HG03280 (cell line): Measurements from ENCODE around the gene ANO9.
"Not testable (repeated sequence)": the region's sequence is repeated elsewhere in the genome, so short reads cannot be mapped to it uniquely, and the experiment has no call there.

Source experiments
- ATAC-seq: cut with Tn5 transposase; IDR thresholded peaks from one replicate; pipeline ENCODE4 v1.9.1; 2021; ENCODE audit warnings: mild to moderate bottlenecking, moderate library complexity; ENCODE audit not compliant: unreplicated experiment

The ANO9 gene

GRCh38 chr11:472272-472671, 30.5 kb upstream of the ANO9 start:
- no peak for ATAC-seq

GRCh38 chr11:471468-472145, 29.8 kb upstream of the ANO9 start:
- no peak for ATAC-seq

- ATAC-seq: no peak
Measured at GRCh38 chr11:469684-470560, 28.1 kb upstream of the ANO9 start.

- ATAC-seq: not testable (repeated sequence)
Measured at GRCh38 chr11:469026-469683, 27.3 kb upstream of the ANO9 start.

- ATAC-seq: no peak
Measured at GRCh38 chr11:468493-468892, 26.7 kb upstream of the ANO9 start.

GRCh38 chr11:468036-468435, 26.2 kb upstream of the ANO9 start:
- no peak for ATAC-seq

- no peak for ATAC-seq
Measured at GRCh38 chr11:465896-466530, 24.2 kb upstream of the ANO9 start.

- ATAC-seq: no peak
Measured at GRCh38 chr11:464316-464715, 22.5 kb upstream of the ANO9 start.

- no peak for ATAC-seq
Measured at GRCh38 chr11:462107-462890, 20.5 kb upstream of the ANO9 start.

GRCh38 chr11:461626-462025, 19.8 kb upstream of the ANO9 start:
- no peak for ATAC-seq

- ATAC-seq: no peak
Measured at GRCh38 chr11:460331-461199, 18.8 kb upstream of the ANO9 start.

GRCh38 chr11:459511-460220, 17.9 kb upstream of the ANO9 start:
- no peak for ATAC-seq

- no peak for ATAC-seq
Measured at GRCh38 chr11:457111-457760, 15.4 kb upstream of the ANO9 start.

GRCh38 chr11:456533-456932, 14.7 kb upstream of the ANO9 start:
- no peak for ATAC-seq

- no peak for ATAC-seq
Measured at GRCh38 chr11:455566-456147, 13.8 kb upstream of the ANO9 start.

GRCh38 chr11:454801-455565, 13.2 kb upstream of the ANO9 start:
- no peak for ATAC-seq

GRCh38 chr11:454043-454442, 12.2 kb upstream of the ANO9 start:
- no peak for ATAC-seq
